MM.1S (cell line): Measurements from ENCODE around the gene CUZD1.

Experiments used
- EZH2 ChIP-seq: fragments of 300-600 bp; sonication (generic); optimal IDR thresholded peaks from 2 replicates; pipeline ENCODE3; 2017; ENCODE audit warnings: low read depth, mild to moderate bottlenecking, antibody characterized with exemption, low read length, mixed read lengths
- TF ChIP-seq, protein P1 (sequence below): fragments of 300-600 bp; sonication (generic); IDR thresholded peaks from 2 replicates; pipeline ENCODE4 v1.5.1; 2016; ENCODE audit warnings: antibody characterized with exemption, low read length, mixed read lengths

DNA sequence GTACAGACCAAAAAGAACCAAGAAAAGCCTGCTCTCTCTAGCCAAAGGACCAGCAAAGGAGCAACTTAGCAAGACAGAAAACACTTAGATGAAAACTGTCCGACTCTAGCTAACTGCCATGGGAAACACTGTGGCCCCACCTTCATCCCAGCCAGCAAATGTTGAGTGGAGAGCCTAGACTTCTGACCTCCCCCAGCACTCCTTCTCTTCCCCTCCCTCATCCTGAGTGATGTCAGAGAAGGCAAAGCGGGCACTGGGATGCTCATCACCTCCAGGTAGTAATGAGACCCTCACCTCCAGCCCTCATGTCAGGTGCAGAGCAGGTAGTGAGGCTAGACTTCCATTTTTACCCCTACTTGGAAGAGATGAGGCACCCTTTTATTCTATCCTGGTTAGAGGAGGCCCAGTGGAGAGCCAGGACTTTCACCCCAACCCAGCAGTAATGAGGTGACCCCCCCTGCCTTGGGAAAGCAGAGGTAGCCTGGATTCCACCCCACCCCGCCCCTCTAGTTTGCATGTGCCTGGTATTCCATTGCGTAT is 16.9 kb downstream of the CUZD1 start:
- no peak for TF ChIP-seq EZH2
- TF ChIP-seq, protein P1, sequence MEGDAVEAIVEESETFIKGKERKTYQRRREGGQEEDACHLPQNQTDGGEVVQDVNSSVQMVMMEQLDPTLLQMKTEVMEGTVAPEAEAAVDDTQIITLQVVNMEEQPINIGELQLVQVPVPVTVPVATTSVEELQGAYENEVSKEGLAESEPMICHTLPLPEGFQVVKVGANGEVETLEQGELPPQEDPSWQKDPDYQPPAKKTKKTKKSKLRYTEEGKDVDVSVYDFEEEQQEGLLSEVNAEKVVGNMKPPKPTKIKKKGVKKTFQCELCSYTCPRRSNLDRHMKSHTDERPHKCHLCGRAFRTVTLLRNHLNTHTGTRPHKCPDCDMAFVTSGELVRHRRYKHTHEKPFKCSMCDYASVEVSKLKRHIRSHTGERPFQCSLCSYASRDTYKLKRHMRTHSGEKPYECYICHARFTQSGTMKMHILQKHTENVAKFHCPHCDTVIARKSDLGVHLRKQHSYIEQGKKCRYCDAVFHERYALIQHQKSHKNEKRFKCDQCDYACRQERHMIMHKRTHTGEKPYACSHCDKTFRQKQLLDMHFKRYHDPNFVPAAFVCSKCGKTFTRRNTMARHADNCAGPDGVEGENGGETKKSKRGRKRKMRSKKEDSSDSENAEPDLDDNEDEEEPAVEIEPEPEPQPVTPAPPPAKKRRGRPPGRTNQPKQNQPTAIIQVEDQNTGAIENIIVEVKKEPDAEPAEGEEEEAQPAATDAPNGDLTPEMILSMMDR, result no peak
